A549 (cell line): ENCODE measurements around the gene OR4K2.

Experiments used
- MYC ChIP-seq: IDR thresholded peaks from 2 replicates; pipeline ENCODE4 v1.6.1; 2012; ENCODE audit warnings: mild to moderate bottlenecking, inconsistent platforms, low read length, improper control_type of control experiment, borderline replicate concordance
- POLR2A ChIP-seq: IDR thresholded peaks from 2 replicates; pipeline ENCODE4 v1.6.1; 2012; ENCODE audit warnings: mild to moderate bottlenecking, low read length
- REST ChIP-seq: fragments of 200-600 bp; sonication (generic); IDR thresholded peaks from 2 replicates; pipeline ENCODE4 v1.6.1; 2016; ENCODE audit warnings: antibody characterized with exemption, mild to moderate bottlenecking, moderate library complexity
- RFX5 ChIP-seq: fragments of 450-650 bp; IDR thresholded peaks from 2 replicates; pipeline ENCODE4 v1.7.1; 2014; ENCODE audit warnings: antibody characterized with exemption, mild to moderate bottlenecking, moderate library complexity
- TF ChIP-seq, protein P1 (sequence below): fragments of >200 bp; sonication (Bioruptor Twin); formaldehyde crosslinking; IDR thresholded peaks from 3 replicates; pipeline ENCODE4 v1.5.1; 2016
- TF ChIP-seq, protein P2 (sequence below): IDR thresholded peaks from 2 replicates; pipeline ENCODE4 v1.6.1; 2012

GRCh38 chr14:19851365-19851764, 23.6 kb upstream of the OR4K2 start:
- TF ChIP-seq POLR2A (no peak), RFX5 (no peak), REST (no peak), MYC (no peak)
- TF ChIP-seq, protein P1, sequence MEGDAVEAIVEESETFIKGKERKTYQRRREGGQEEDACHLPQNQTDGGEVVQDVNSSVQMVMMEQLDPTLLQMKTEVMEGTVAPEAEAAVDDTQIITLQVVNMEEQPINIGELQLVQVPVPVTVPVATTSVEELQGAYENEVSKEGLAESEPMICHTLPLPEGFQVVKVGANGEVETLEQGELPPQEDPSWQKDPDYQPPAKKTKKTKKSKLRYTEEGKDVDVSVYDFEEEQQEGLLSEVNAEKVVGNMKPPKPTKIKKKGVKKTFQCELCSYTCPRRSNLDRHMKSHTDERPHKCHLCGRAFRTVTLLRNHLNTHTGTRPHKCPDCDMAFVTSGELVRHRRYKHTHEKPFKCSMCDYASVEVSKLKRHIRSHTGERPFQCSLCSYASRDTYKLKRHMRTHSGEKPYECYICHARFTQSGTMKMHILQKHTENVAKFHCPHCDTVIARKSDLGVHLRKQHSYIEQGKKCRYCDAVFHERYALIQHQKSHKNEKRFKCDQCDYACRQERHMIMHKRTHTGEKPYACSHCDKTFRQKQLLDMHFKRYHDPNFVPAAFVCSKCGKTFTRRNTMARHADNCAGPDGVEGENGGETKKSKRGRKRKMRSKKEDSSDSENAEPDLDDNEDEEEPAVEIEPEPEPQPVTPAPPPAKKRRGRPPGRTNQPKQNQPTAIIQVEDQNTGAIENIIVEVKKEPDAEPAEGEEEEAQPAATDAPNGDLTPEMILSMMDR = no peak
- TF ChIP-seq, protein P2, sequence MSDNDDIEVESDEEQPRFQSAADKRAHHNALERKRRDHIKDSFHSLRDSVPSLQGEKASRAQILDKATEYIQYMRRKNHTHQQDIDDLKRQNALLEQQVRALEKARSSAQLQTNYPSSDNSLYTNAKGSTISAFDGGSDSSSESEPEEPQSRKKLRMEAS = no peak
